Fibroblast of the aortic adventitia (primary cell): ENCODE results near the gene BRAF. TPM values are rescaled to one million over a fixed set of nuclear protein-coding genes. Genes with fewer than 3 reads are reported as not detected.
"Not testable (repeated sequence)": the region's sequence is repeated elsewhere in the genome, so short reads cannot be mapped to it uniquely, and the experiment has no call there.

ENCODE experiments used
- DNase-seq: peaks from one replicate; pipeline ENCODE4 v3.0.0-alpha.2; 2010; ENCODE audit warnings: low read depth
- H3K4me3 ChIP-seq: 2 replicates; pipeline ENCODE4 v1.5.1; 2011; ENCODE audit warnings: low read depth, mild to moderate bottlenecking, control low read depth, low read length, moderate library complexity
- total RNA-seq: library from RNA; depleted of rRNA; stranded (reverse); fragments of >200 nt; gene quantifications from 2 replicates; pipeline ENCODE4 v1.2.3, GENCODE V29; 2012; ENCODE audit warnings: low replicate concordance
- TF ChIP-seq, protein P1 (sequence below): IDR thresholded peaks from 2 replicates; pipeline ENCODE4 v1.5.1; 2011; ENCODE audit warnings: mild to moderate bottlenecking, low read length, control low read depth, inconsistent platforms; ENCODE audit not compliant: insufficient read depth

Gene BRAF
- total RNA-seq, 1 donor = 29.9 TPM

DNA sequence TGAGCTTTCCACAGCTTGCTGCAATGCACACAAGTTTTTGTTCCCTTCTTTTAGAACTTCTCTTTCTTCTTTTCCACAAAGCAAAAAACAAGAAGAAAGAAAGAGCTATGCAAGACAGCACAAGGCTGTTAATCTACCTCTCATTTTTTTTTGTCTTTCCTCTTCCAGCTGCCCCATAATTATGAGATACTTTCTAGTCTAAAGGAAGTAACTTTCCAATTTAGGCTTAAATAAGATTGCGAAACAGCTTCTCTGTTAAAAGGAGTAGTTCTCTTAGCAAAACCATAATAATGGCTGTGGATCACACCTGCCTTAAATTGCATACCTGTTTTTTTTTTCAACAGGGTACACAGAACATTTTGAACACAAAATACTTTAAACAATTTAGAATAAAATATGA, 172.2 kb downstream of the BRAF start:
- TF ChIP-seq, protein P1, sequence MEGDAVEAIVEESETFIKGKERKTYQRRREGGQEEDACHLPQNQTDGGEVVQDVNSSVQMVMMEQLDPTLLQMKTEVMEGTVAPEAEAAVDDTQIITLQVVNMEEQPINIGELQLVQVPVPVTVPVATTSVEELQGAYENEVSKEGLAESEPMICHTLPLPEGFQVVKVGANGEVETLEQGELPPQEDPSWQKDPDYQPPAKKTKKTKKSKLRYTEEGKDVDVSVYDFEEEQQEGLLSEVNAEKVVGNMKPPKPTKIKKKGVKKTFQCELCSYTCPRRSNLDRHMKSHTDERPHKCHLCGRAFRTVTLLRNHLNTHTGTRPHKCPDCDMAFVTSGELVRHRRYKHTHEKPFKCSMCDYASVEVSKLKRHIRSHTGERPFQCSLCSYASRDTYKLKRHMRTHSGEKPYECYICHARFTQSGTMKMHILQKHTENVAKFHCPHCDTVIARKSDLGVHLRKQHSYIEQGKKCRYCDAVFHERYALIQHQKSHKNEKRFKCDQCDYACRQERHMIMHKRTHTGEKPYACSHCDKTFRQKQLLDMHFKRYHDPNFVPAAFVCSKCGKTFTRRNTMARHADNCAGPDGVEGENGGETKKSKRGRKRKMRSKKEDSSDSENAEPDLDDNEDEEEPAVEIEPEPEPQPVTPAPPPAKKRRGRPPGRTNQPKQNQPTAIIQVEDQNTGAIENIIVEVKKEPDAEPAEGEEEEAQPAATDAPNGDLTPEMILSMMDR = no peak
- H3K4me3 ChIP-seq = no peak overlapping the region
- DNase-seq = no peak

DNA sequence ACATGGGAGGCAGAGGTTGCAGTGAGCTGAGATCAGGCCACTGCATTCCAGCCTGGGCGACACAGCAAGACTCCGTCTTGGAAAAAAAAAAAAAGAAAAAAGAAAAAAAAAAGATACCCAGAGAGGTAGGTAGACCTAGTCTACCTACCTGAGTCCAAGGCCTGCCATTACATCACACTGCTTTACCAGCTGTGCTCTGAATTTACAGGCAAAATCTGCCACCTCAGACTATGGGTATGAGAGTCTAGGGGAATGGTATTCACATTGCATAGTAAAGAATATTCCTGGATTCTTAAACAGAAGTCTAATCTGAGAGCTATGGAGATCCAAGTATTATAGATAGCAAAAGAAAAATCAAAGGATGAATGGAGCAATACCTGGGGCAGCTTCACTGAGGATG, 178.0 kb downstream of the BRAF start:
- no peak for DNase-seq
- TF ChIP-seq, protein P1 = no peak
- no peak overlapping the region for H3K4me3 ChIP-seq

DNA sequence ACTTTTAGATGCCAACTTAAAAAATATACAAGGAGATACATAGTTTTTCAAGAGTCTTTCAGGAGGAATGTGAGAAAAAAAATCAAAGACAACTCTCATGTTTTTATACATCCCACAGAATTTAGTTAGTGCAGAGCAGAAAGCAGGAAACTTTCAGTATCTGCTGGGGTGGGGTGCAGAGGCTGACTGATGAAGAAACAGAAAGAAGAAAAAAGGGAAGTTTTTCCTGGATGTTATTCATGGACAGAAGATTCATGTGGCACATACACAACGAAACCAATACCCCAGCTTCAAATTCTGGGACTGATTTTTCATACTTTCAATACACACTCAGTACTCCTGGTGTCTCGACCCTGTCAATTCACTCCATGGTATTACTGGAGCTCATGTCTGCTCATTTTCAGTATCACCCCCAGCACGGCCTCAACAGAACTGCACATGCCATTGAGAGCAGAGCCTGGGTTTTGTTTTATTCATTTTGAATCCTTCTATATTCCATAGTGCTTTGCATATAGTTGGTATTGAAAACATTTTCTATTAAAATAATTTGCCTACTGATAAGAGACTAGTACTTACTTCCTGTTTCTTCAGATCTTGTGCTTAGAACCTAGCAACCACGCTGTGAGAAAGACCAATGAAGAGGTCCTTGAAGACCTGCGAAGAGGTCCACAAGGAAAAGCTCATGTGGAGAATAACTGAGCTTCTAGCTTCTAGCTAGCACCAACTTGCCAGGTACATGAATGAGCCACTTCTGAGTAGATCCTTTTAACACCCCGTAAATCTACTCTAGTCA, 179.3 kb downstream of the BRAF start:
- TF ChIP-seq, protein P1 = no peak
- H3K4me3 ChIP-seq = no peak overlapping the region
- DNase-seq = no peak

DNA sequence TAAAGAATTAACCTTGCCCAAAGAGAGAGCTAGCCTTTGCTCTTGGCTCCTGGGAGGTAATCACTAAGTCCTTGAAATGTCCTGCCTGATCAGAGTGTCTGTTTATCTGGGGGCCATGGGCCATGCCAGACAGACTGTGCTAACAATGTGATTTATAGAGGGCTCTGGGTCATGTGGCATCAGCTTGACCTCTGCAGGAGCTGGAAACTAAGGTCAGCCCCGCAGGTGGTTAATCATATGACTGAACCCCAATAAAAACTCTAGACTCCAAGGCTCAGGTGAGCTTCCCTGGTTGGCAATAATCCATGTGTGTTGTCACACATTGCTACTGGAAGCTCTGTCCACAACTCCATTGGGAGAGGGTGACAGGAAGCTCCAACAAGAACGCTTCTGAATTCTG, 180.7 kb downstream of the BRAF start:
- DNase-seq = no peak
- TF ChIP-seq, protein P1 = no peak

DNA sequence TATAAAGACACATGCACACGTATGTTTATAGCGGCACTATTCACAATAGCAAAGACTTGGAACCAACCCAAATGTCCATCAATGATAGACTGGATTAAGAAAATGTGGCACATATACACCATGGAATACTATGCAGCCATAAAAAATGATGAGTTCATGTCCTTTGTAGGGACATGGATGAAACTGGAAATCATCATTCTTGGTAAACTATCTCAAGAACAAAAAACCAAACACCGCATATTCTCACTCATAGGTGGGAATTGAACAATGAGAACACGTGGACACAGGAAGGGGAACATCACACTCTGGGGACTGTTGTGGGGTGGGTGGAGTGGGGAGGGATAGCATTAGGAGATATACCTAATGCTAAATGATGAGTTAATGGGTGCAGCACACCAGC, 181.5 kb downstream of the BRAF start:
- H3K4me3 ChIP-seq, DNase-seq: not testable (repeated sequence)

More for the DNA sequence above, 180.7 kb downstream of the BRAF start:
- H3K4me3 ChIP-seq = no peak overlapping the region

DNA sequence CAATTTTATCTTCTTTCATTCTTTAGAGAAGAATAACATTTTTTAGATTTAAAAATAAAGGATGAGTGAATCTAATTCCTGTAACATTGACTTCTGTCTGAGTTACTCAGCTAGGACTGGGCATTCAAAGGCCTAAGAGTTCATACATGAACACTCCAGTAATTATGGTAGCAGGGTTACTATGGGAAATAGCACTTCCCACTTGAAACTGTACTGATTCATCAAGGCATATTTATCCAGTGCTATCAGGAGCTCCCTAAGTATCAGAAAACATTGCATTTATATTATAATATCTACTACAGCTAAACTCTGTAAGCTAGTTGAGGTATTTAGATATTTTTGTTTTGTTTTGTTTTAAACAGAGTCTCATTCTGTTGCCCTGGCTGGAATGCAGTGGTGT, 186.4 kb downstream of the BRAF start:
- DNase-seq = no peak
- H3K4me3 ChIP-seq = no peak overlapping the region
- TF ChIP-seq, protein P1 = no peak

DNA sequence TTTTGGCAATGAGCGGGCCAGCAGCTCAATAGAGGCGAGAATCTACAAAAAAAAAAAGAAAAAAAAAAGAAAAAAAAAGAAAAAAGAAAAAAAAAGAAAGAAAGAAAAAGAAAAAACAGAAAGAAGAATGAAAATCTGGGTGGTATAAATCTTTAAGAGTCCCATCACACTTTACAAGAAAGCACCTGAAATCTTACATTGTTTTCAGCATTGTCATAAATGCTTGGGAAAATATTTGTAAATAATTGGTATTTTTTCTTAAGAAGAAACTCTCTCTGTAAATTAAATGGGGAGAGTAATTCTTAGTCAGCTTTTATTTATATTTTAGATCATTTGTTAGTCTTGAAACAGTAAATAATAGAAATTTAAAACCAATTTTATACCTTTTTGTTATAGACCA, 190.0 kb downstream of the BRAF start:
- TF ChIP-seq, protein P1 = no peak
- no peak overlapping the region for H3K4me3 ChIP-seq
- no peak for DNase-seq
